OCI-LY3 (cell line): Measurements from ENCODE around the gene ZP1.

Experiments
- H2AFZ ChIP-seq: fragments of 200-600, 300-600 bp; shearing (Covaris generic); 2 replicates; pipeline ENCODE4 v1.6.0; 2014; ENCODE audit warnings: antibody characterized with exemption, low read depth, low read length
- H3K27ac ChIP-seq: fragments of 200-600, 300-600 bp; sonication (generic); 2 replicates; pipeline ENCODE4 v1.5.1; 2014; ENCODE audit warnings: mild to moderate bottlenecking, low read length, moderate library complexity, mixed read lengths
- H3K27me3 ChIP-seq: fragments of 200-600, 300-600 bp; sonication (generic); 2 replicates; pipeline ENCODE4 v1.6.1; 2014; ENCODE audit warnings: low read depth, low read length, mixed read lengths
- H3K36me3 ChIP-seq: fragments of 200-600, 300-600 bp; sonication (generic); replicated peaks from 2 replicates; pipeline ENCODE3; 2014; ENCODE audit warnings: low read depth, low read length, mixed read lengths
- H3K4me1 ChIP-seq: fragments of 300-600, 200-600 bp; sonication (generic); 2 replicates; pipeline ENCODE4 v1.6.1; 2014; ENCODE audit warnings: low read length, mixed read lengths
- H3K4me2 ChIP-seq: fragments of 200-600, 300-600 bp; sonication (generic); 2 replicates; pipeline ENCODE4 v1.6.1; 2014; ENCODE audit warnings: low read length, mixed read lengths
- H3K4me3 ChIP-seq: fragments of 300-600, 200-600 bp; sonication (generic); 2 replicates; pipeline ENCODE4 v1.5.1; 2014; ENCODE audit warnings: antibody characterized with exemption, mild to moderate bottlenecking, low read length, moderate library complexity
- H3K79me2 ChIP-seq: fragments of 300-600, 200-600 bp; shearing (Covaris generic); 2 replicates; pipeline ENCODE4 v1.6.1; 2014; ENCODE audit warnings: mild to moderate bottlenecking, low read length, mixed read lengths
- H3K9ac ChIP-seq: fragments of 300-600, 200-600 bp; shearing (Covaris generic); 2 replicates; pipeline ENCODE4 v1.6.0; 2014; ENCODE audit warnings: mild to moderate bottlenecking, low read length, moderate library complexity
- H3K9me3 ChIP-seq: fragments of 200-600, 300-600 bp; shearing (Covaris generic); 2 replicates; pipeline ENCODE4 v1.6.1; 2014; ENCODE audit warnings: low read length, mixed read lengths; ENCODE audit not compliant: insufficient read depth
- H4K20me1 ChIP-seq: fragments of 200-600, 300-600 bp; sonication (generic); 2 replicates; pipeline ENCODE4 v1.6.1; 2016; ENCODE audit warnings: low read length, mixed read lengths; ENCODE audit not compliant: insufficient read depth
- CTCF ChIP-seq: fragments of 200-600, 300-600 bp; sonication (generic); IDR thresholded peaks from 2 replicates; pipeline ENCODE4 v1.5.1; 2014; ENCODE audit warnings: antibody characterized with exemption, low read length, low read depth
- EZH2phosphoT487 ChIP-seq: fragments of 200-600 bp; shearing (Covaris generic); IDR thresholded peaks from 2 replicates; pipeline ENCODE4 v1.6.1; 2018; ENCODE audit warnings: antibody characterized with exemption, mixed run types, low read depth

Gene ZP1

DNA sequence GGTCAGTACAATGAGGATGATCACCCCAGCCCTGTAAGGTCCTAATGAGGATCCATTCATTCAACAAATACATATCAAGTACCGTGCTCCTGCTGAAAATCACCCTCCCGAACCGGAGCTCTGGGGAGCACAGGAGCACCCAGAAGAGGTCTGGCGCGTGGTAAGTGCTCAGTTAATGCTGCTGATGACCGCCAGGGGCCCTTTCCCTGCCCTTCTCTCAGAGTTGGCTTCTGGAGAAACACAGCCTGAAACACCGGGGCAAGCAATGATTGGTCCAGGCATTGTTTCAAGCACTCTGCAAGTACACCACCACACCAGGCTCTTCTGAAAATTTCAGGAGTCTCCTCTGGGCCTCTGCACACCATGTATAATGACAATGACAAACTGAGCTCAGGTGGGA, 29.2 kb upstream of the ZP1 start:
- Histone ChIP-seq H3K27ac (no peak overlapping the region), H3K9me3 (no peaks in the 10 kb centered on the region), H3K4me1 (peaks cover 73% of the 10 kb centered on the region), H3K79me2 (peaks cover 21% of the 10 kb centered on the region), H2AFZ (no peak overlapping the region), H3K36me3 (no peaks in the 10 kb centered on the region), H3K27me3 (no peaks in the 10 kb centered on the region), H3K4me2 (no peak overlapping the region), H3K9ac (no peak overlapping the region), H4K20me1 (no peaks in the 10 kb centered on the region), H3K4me3 (no peak overlapping the region)
- TF ChIP-seq EZH2phosphoT487 (no peak), CTCF (no peak)

GRCh38 chr11:60840470-60841430, 26.6 kb upstream of the ZP1 start:
- Histone ChIP-seq H3K4me3 (peak overlapping the region; percentile 84), H3K79me2 (peaks cover 47% of the 10 kb centered on the region), H3K9ac (no peak overlapping the region), H4K20me1 (peaks cover 15% of the 10 kb centered on the region), H3K27ac (no peak overlapping the region), H2AFZ (no peak overlapping the region), H3K4me2 (peak overlapping the region; percentile 81), H3K27me3 (no peaks in the 10 kb centered on the region), H3K9me3 (no peaks in the 10 kb centered on the region), H3K36me3 (peaks cover 23% of the 10 kb centered on the region), H3K4me1 (peaks cover 66% of the 10 kb centered on the region)
- TF ChIP-seq CTCF (no peak), EZH2phosphoT487 (no peak)

DNA sequence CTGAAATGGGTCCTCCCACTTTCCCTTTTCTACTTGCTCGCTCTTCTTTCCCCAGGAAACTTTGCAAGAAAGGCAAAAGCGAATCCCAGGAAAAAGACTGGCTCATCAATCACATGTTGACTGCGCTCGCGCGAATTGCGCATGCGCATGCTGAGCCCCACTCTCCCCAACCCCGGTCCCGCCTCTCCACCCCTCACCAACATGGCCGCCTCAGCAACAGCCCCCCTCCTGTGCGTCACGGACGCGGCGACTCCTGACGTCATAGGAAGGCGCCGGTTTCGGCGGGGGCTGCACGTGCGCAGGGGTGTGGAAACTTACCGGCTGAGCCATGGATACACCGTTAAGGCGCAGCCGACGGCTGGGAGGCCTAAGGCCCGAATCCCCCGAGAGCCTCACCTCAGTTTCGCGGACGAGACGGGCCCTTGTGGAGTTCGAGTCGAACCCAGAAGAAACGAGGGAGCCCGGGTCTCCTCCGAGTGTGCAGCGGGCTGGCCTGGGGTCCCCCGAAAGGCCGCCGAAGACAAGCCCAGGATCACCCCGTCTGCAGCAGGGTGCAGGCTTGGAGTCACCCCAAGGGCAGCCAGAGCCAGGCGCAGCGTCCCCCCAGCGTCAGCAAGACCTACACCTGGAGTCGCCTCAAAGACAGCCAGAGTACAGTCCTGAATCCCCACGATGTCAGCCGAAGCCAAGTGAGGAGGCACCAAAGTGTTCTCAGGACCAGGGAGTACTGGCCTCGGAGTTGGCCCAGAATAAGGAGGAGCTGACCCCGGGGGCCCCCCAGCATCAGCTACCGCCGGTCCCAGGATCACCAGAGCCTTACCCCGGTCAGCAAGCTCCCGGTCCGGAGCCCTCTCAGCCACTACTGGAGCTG, 25.3 kb upstream of the ZP1 start, which contains the start of gene CCDC86:
Gene CCDC86 (plus strand): TSS at position 317 of the 871 bp plus-strand sequence. CDS start 12 bp downstream, at position 329.
- TF ChIP-seq CTCF (no peak), EZH2phosphoT487 (no peak)
- peak within 1 kb of the TSS; percentile 64 for H2AFZ ChIP-seq
- no peaks in the 10 kb centered on the region for H3K9me3 ChIP-seq
- peak within 1 kb of the TSS; percentile 85 for H3K9ac ChIP-seq
- peak within 1 kb of the TSS; percentile 92 for H3K4me2 ChIP-seq
- H3K79me2 ChIP-seq = peaks cover 60% of the 10 kb centered on the region
- H4K20me1 ChIP-seq = peaks cover 15% of the 10 kb centered on the region
- peak within 1 kb of the TSS; percentile 84 for H3K4me3 ChIP-seq
- H3K4me1 ChIP-seq = peaks cover 54% of the 10 kb centered on the region
- peak within 1 kb of the TSS; percentile 43 for H3K27ac ChIP-seq
- H3K36me3 ChIP-seq = peaks cover 28% of the 10 kb centered on the region
- H3K27me3 ChIP-seq = no peaks in the 10 kb centered on the region
